Lung (tissue), 12 donors: ENCODE data around the gene TSPAN17. TPM values are rescaled to one million over a fixed set of nuclear protein-coding genes. Genes with fewer than 3 reads are reported as not detected.

Experiments used
- ATAC-seq: fragments of 200-7000 bp; cut with Tn5 transposase; one replicate; pipeline ENCODE4 v1.9.1; 2020; ENCODE audit warnings: moderate number of reproducible peaks; ENCODE audit not compliant: insufficient read depth, low FRiP score
- DNase-seq, 3 donors: peaks; one replicate each; pipeline ENCODE4 v3.0.0-alpha.2; 2013 to 2017
- H3K27ac ChIP-seq, 2 donors: one replicate each; pipeline ENCODE4 v1.5.1; 2013; ENCODE audit warnings: mild to moderate bottlenecking in 2 of 2, moderate library complexity in 2 of 2, control low read depth in 1 of 2, inconsistent platforms in 1 of 2, low read depth in 1 of 2, low read length in 1 of 2
- H3K27me3 ChIP-seq, 3 donors: one replicate each; pipeline ENCODE4 v1.5.1; 2013; ENCODE audit warnings: low read length in 2 of 3; ENCODE audit not compliant: control insufficient read depth in 3 of 3, insufficient read depth in 3 of 3
- H3K36me3 ChIP-seq, 4 donors: one replicate each; pipeline ENCODE4 v1.5.1; 2013; ENCODE audit warnings: low read length in 4 of 4, mild to moderate bottlenecking in 1 of 4, moderate library complexity in 1 of 4; ENCODE audit not compliant: control insufficient read depth in 4 of 4, insufficient read depth in 4 of 4
- H3K4me1 ChIP-seq, 5 donors: one replicate each; pipeline ENCODE4 v1.5.1; 2013; ENCODE audit warnings: low read length in 5 of 5, mild to moderate bottlenecking in 2 of 5, moderate library complexity in 1 of 5; ENCODE audit not compliant: control insufficient read depth in 5 of 5, insufficient read depth in 5 of 5
- H3K4me3 ChIP-seq: one replicate; pipeline ENCODE4 v1.5.1; 2013; ENCODE audit warnings: mild to moderate bottlenecking, control low read depth, moderate library complexity
- H3K9ac ChIP-seq, 2 donors: one replicate each; pipeline ENCODE4 v1.5.1; 2013; ENCODE audit warnings: low read length in 2 of 2, control low read depth in 1 of 2; ENCODE audit not compliant: insufficient read depth in 1 of 2
- H3K9me3 ChIP-seq, 4 donors: one replicate each; pipeline ENCODE4 v1.5.1; 2013; ENCODE audit warnings: low read length in 3 of 4, mild to moderate bottlenecking in 1 of 4, moderate library complexity in 1 of 4; ENCODE audit not compliant: control insufficient read depth in 4 of 4, insufficient read depth in 3 of 4
- WGBS, 2 donors: extraction: QIAGEN DNeasy Blood & Tissue Kit; methylation state at CpG; one replicate each; pipeline ENCODE4 v1.1.7; 2013; 5-methylcytosine and 5-hydroxymethylcytosine counted together
- polyA plus RNA-seq, 2 donors: library from polyadenylated mRNA; stranded (reverse); fragments of 200-250 nt; gene quantifications; one replicate each; pipeline ENCODE4 v1.2.1, GENCODE V29; 2013
- total RNA-seq, 2 donors: library from RNA; depleted of rRNA in 1 of 2; stranded (reverse); fragments of >200 nt in 1 of 2; gene quantifications; one replicate each; pipeline ENCODE4 v1.2.1, GENCODE V29; 2014 to 2021
- TF ChIP-seq, protein P1 (sequence below): IDR thresholded peaks from 2 replicates; pipeline ENCODE4 v1.5.1; 2012; ENCODE audit warnings: mild to moderate bottlenecking; ENCODE audit errors: control extremely low read depth, extremely low read depth
- donor health status: control.
- donor health status: control.
- donor health status: Bipolar disorder and iron deficiency.
- donor health status: healthy.
- donor health status: DM: yes; HTN: yes; CAD: no.

Gene TSPAN17
- total and polyA plus RNA-seq, 4 donors, result 14.8 to 37.4 (median 27.8) TPM

DNA sequence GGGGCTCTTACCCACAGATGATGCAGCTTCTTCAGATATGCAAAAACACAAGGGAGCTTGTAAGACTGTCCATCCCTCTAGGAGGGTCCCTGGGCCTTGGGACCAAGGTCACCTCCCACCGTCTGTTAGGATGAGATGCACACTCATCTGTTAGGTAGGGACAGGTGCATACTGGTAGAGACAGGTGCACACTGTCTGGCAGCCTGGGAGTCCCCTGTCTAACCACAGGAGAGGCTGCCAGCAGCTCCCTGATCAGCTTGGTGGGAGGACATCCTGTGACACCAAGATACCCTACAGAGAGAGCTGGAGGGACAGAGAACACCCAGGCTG is 13.2 kb downstream of the TSPAN17 start:
- TF ChIP-seq, protein P1, sequence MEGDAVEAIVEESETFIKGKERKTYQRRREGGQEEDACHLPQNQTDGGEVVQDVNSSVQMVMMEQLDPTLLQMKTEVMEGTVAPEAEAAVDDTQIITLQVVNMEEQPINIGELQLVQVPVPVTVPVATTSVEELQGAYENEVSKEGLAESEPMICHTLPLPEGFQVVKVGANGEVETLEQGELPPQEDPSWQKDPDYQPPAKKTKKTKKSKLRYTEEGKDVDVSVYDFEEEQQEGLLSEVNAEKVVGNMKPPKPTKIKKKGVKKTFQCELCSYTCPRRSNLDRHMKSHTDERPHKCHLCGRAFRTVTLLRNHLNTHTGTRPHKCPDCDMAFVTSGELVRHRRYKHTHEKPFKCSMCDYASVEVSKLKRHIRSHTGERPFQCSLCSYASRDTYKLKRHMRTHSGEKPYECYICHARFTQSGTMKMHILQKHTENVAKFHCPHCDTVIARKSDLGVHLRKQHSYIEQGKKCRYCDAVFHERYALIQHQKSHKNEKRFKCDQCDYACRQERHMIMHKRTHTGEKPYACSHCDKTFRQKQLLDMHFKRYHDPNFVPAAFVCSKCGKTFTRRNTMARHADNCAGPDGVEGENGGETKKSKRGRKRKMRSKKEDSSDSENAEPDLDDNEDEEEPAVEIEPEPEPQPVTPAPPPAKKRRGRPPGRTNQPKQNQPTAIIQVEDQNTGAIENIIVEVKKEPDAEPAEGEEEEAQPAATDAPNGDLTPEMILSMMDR, result no peak
- Histone ChIP-seq H3K9me3 (no peaks in the 10 kb centered on the region), H3K4me3 (no peak overlapping the region), H3K36me3 (peaks cover 0 to 12% (median 0%) of the 10 kb centered on the region in 4 donors), H3K9ac (no peak overlapping the region), H3K4me1 (peaks cover 0 to 9% (median 0%) of the 10 kb centered on the region in 5 donors), H3K27ac (no peak overlapping the region), H3K27me3 (peaks cover 0 to 18% (median 4%) of the 10 kb centered on the region in 3 donors)
- WGBS, 2 donors, result 38 to 40% methylated on average over 1 of the region's 1 CpG
- DNase-seq (no peak), ATAC-seq (no peak)

DNA sequence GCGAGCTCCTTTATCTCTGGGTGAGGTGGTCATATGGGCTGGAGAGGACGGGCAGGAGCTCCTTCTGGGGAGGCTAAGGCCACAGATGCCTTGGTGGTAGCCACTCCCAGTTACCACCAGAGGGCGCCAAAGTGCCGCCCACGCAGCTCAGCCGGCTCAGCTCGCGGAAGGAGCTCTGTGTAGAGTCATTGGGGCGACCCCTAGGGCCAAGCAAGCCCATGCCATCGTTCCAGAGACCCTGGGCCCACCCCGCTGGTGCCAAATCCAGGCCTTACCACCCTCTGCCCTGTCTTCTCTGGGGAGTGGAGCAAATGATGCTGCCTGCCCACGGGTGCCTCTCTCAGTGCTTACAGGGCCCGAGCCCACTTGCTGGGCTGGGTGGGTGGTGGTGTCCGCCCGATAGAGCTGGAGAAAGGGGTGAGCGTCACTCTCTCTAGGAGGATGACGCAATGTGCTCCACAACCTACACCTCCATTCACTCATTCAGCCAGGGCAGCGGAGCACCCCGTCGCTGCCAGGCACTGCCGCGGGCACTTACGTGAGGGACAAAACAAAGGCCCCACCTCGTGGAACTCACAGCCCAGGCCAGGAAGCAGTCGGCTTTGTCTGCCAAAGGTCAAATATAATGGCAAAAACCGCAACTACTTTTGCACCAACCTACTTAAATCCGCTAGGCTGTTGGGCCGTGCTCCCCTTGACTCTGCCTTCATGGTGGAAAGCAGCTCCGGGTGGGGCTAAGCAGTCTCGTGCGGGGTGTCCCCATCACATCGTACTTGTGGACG is 13.8 kb downstream of the TSPAN17 start:
- peak; percentile 68 for ATAC-seq
- TF ChIP-seq, protein P1, result peak; percentile 92

DNA sequence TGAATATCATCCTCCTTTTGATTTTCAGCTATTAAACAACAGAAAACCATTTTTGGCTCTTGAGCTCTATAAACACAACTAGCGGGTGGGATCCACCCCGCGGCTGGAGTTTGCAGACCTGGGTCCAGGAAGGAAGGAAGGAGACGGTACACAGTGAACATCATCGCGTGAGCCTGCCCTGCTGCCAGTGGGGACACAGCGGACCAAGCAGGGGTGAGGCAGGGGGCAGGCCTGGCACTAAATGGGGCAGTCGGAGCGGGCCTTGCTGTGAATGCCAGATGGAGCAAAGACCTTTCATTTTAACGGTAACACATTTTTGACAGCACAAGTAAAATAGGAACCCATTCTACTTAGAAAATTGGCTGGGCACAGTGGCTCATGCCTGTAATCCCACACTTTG is 14.4 kb downstream of the TSPAN17 start:
- Histone ChIP-seq H3K4me3 (no peak overlapping the region), H3K9ac (no peak overlapping the region), H3K27me3 (peaks cover 0 to 18% (median 4%) of the 10 kb centered on the region in 3 donors), H3K27ac (no peak overlapping the region), H3K9me3 (no peaks in the 10 kb centered on the region), H3K36me3 (peaks cover 0 to 6% (median 0%) of the 10 kb centered on the region in 4 donors), H3K4me1 (peaks cover 0 to 9% (median 0%) of the 10 kb centered on the region in 5 donors)
- TF ChIP-seq, protein P1, result no peak
- DNase-seq (no peak), ATAC-seq (no peak)
- 73% methylated on average over 10 of the region's 10 CpGs for WGBS, 2 donors

More for the DNA sequence above, 13.8 kb downstream of the TSPAN17 start:
- H3K4me3 ChIP-seq, result no peak overlapping the region
- no peaks in the 10 kb centered on the region for H3K9me3 ChIP-seq
- peaks cover 0 to 9% (median 0%) of the 10 kb centered on the region in 5 donors for H3K4me1 ChIP-seq
- peak; percentile 75 to 83 (median 82) for DNase-seq
- H3K36me3 ChIP-seq, result peaks cover 0 to 9% (median 0%) of the 10 kb centered on the region in 4 donors
- no peak overlapping the region for H3K27ac ChIP-seq
- H3K9ac ChIP-seq, result no peak overlapping the region
- WGBS, 2 donors, result 51 to 58% methylated on average over 32 to 33 of the region's 33 CpGs
- H3K27me3 ChIP-seq, result peaks cover 0 to 18% (median 4%) of the 10 kb centered on the region in 3 donors
